ENCODE measurements around the gene SERP2. TPM values are rescaled to one million over a fixed set of nuclear protein-coding genes. Genes with fewer than 3 reads are reported as not detected.

SERP2 gene
- 1.8 and 2.0 TPM in 2 replicates for total RNA-seq (2021)
- long read RNA-seq, partial matches to known transcripts, result 1 of 1 reads
- long read RNA-seq, other reads (novel, unspliced or antisense), result 0 of 1 reads

DNA sequence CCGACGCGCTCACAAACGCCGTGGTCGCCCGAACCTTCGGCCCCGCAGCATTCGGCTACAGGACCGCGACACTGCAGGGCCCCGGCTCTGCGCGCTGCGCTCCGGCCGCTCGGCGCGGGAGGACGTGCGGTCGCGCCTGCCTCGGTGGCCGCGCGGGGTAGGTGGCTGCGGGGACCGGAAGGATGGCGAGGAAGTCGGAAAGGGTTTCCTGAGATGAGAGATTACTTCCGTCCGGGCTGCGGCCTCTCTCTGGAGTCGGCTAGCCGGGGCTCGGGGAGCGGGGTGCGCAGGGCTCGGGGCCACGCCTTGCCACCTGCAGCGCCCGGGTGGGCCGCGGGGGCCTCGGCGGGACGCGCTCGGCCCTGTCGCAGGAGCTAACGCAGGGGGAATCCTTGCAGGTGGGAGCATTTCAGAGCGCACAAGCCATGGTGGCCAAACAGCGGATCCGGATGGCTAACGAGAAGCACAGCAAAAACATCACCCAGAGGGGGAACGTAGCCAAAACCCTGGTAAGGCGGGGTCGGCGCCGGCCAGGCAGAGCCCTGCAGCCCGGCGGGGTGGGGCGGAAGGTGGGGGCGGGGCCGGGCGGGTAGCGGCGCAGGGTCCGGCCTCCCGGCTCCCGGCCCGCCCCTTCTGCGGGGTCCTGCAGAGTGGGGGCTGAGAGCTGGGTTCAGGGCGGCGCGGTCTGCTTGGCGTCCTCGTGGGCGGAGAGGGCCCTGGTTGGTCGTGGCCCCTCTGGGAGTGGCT lies at the start of gene SERP2:
Gene SERP2 (plus strand): TSS at position 224 of the 747 bp plus-strand sequence. CDS start 202 bp downstream, at position 426.
- H3K4me2 ChIP-seq (ENCODE audit: insufficient read depth, insufficient read length, low read length), result peak within 1 kb of the TSS; percentile 84
- peak within 1 kb of the TSS; percentile 64 for H3K9ac ChIP-seq (ENCODE audit: extremely low read depth, insufficient read length, low read length)
- no peak within 1 kb of the TSS for H3K27ac ChIP-seq (ENCODE audit: insufficient read length, low read depth, low read length)
- H2BK20ac ChIP-seq (ENCODE audit: low read depth, low read length, poor library complexity, severe bottlenecking), result no peak within 1 kb of the TSS
- H3K36me3 Mint-ChIP-seq (ENCODE audit: insufficient read depth in 1 of 3, low read depth in 3 of 3), result no peaks in the 10 kb centered on the region
- H4K8ac ChIP-seq (replicated peaks; ENCODE audit: insufficient read length, low read depth, low read length), result no peak within 1 kb of the TSS
- no peak within 1 kb of the TSS for H3K23ac ChIP-seq (ENCODE audit: insufficient read length, low read depth, low read length)
- H3K4ac ChIP-seq (ENCODE audit: low read depth, low read length), result no peak within 1 kb of the TSS
- no peaks in the 10 kb centered on the region for H3K79me2 ChIP-seq (ENCODE audit: insufficient read depth, low read length)
- no peak within 1 kb of the TSS; a peak in 2 of 7 replicates for H3K27ac Mint-ChIP-seq
- H3K4me3 Mint-ChIP-seq, result peak within 1 kb of the TSS; percentile 68 to 77
- TF ChIP-seq, protein P1, sequence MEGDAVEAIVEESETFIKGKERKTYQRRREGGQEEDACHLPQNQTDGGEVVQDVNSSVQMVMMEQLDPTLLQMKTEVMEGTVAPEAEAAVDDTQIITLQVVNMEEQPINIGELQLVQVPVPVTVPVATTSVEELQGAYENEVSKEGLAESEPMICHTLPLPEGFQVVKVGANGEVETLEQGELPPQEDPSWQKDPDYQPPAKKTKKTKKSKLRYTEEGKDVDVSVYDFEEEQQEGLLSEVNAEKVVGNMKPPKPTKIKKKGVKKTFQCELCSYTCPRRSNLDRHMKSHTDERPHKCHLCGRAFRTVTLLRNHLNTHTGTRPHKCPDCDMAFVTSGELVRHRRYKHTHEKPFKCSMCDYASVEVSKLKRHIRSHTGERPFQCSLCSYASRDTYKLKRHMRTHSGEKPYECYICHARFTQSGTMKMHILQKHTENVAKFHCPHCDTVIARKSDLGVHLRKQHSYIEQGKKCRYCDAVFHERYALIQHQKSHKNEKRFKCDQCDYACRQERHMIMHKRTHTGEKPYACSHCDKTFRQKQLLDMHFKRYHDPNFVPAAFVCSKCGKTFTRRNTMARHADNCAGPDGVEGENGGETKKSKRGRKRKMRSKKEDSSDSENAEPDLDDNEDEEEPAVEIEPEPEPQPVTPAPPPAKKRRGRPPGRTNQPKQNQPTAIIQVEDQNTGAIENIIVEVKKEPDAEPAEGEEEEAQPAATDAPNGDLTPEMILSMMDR (conservative IDR thresholded peaks at IDR 0.05), result no peak
- H2BK5ac ChIP-seq (ENCODE audit: insufficient read length, low read length), result no peak within 1 kb of the TSS
- H2BK120ac ChIP-seq (ENCODE audit: low read depth, low read length, poor library complexity, severe bottlenecking), result no peak within 1 kb of the TSS
- H4K5ac ChIP-seq (ENCODE audit: insufficient read length, low read depth, low read length), result no peak within 1 kb of the TSS
- no peak within 1 kb of the TSS for H3K56ac ChIP-seq (ENCODE audit: insufficient read length, low read depth, low read length)
- H3K9me3 Mint-ChIP-seq, result no peaks in the 10 kb centered on the region
- peaks cover 25% of the 10 kb centered on the region for H3K27me3 Mint-ChIP-seq (ENCODE audit: low read depth)
- H3K9me3 ChIP-seq (ENCODE audit: control insufficient read depth, low read depth, low read length), result no peaks in the 10 kb centered on the region
- H2BK12ac ChIP-seq (ENCODE audit: insufficient read length, low read depth, low read length), result no peak within 1 kb of the TSS
- H3K79me1 ChIP-seq (ENCODE audit: insufficient read depth, low read depth, low read length, poor library complexity, severe bottlenecking), result no peaks in the 10 kb centered on the region
- H2BK15ac ChIP-seq (ENCODE audit: low read depth, low read length), result no peak within 1 kb of the TSS; the same call in 1 of the 2 replicates
- peak; percentile 90 for DNase-seq
- peak within 1 kb of the TSS; percentile 51 for H3K18ac ChIP-seq (ENCODE audit: insufficient read length, low read depth, low read length)
- peaks cover 8% of the 10 kb centered on the region for H3K23me2 ChIP-seq (ENCODE audit: insufficient read length, low read depth, low read length, poor library complexity, severe bottlenecking)
- no peak within 1 kb of the TSS for H4K91ac ChIP-seq (ENCODE audit: insufficient read length, low read depth, low read length)
- no peak within 1 kb of the TSS for H2AK5ac ChIP-seq (ENCODE audit: insufficient read length, low read length)
- WGBS (ENCODE audit: extremely low coverage, insufficient read length, low lambda C conversion rate), result no CpG with 5 or more reads among the region's 83 CpGs
- H3K14ac ChIP-seq (ENCODE audit: insufficient read depth, low read length), result peak within 1 kb of the TSS; percentile 74
- no peak within 1 kb of the TSS for H3T11ph ChIP-seq (ENCODE audit: low read length)
- no peak within 1 kb of the TSS for H2AFZ ChIP-seq (ENCODE audit: low read length)
- H3K4me1 ChIP-seq (ENCODE audit: insufficient read depth, low read length), result no peaks in the 10 kb centered on the region
- H4K20me1 ChIP-seq (ENCODE audit: control insufficient read depth, insufficient read depth, insufficient read length), result no peaks in the 10 kb centered on the region
- no peaks in the 10 kb centered on the region; the same call in 1 of the 2 replicates for H3K27me3 ChIP-seq (ENCODE audit: insufficient read depth, low read length)
- peaks cover 14 to 17% of the 10 kb centered on the region in 2 experiments for H3K4me1 Mint-ChIP-seq
